Astrocyte (in vitro differentiated cells and primary cell): Measurements from ENCODE around the gene LST1. TPM values are rescaled to one million over a fixed set of nuclear protein-coding genes. Genes with fewer than 3 reads are reported as not detected.

Experiments used
- DNase-seq: peaks from one replicate; pipeline ENCODE4 v3.0.0-alpha.2; 2010; ENCODE audit warnings: low read depth
- FAIRE-seq: peaks from 2 replicates; lab custom pipeline; 2011; peaks lifted over from hg19 to GRCh38; lab: Jason Lieb, UNC
- H2AFZ ChIP-seq: 2 replicates; pipeline ENCODE4 v1.6.0; 2012; ENCODE audit warnings: low read depth, low read length, inconsistent platforms
- H3K27ac ChIP-seq: 2 replicates; pipeline ENCODE4 v1.5.1; 2011; ENCODE audit warnings: low read depth, low read length, inconsistent platforms
- H3K27me3 ChIP-seq: 2 replicates; pipeline ENCODE4 v1.6.0; 2011; ENCODE audit warnings: low read length, inconsistent platforms; ENCODE audit not compliant: insufficient read depth
- H3K36me3 ChIP-seq: 2 replicates; pipeline ENCODE4 v1.5.1; 2011; ENCODE audit warnings: low read length, inconsistent platforms; ENCODE audit not compliant: insufficient read depth
- H3K4me1 ChIP-seq: 2 replicates; pipeline ENCODE4 v1.5.1; 2011; ENCODE audit warnings: low read length, inconsistent platforms; ENCODE audit not compliant: insufficient read depth
- H3K4me2 ChIP-seq: 2 replicates; pipeline ENCODE4 v1.6.0; 2012; ENCODE audit warnings: low read length, inconsistent platforms
- H3K4me3 ChIP-seq: 2 replicates; pipeline ENCODE4 v1.5.1; 2011; ENCODE audit warnings: low read depth, mild to moderate bottlenecking, low read length, inconsistent platforms; ENCODE audit not compliant: insufficient read depth
- H3K79me2 ChIP-seq: 2 replicates; pipeline ENCODE4 v1.6.0; 2012; ENCODE audit warnings: mild to moderate bottlenecking, low read length, inconsistent platforms; ENCODE audit not compliant: insufficient read depth
- H3K9ac ChIP-seq: 2 replicates; pipeline ENCODE4 v1.6.0; 2012; ENCODE audit warnings: mild to moderate bottlenecking, low read length, inconsistent platforms
- H3K9me3 ChIP-seq: 2 replicates; pipeline ENCODE4 v1.5.1; 2012; ENCODE audit warnings: low read depth, mild to moderate bottlenecking, low read length, inconsistent platforms; ENCODE audit not compliant: insufficient read depth
- H4K20me1 ChIP-seq: 2 replicates; pipeline ENCODE4 v1.6.0; 2012; ENCODE audit warnings: low read length, inconsistent platforms; ENCODE audit not compliant: insufficient read depth
- H3K27ac Mint-ChIP-seq: one replicate; pipeline ENCODE4 v1.8.0; 2021; ENCODE audit warnings: mild to moderate bottlenecking, mixed read lengths; ENCODE audit not compliant: unreplicated experiment
- H3K27me3 Mint-ChIP-seq: one replicate; pipeline ENCODE4 v1.8.0; 2021; ENCODE audit warnings: low read depth, mixed read lengths; ENCODE audit not compliant: unreplicated experiment
- H3K36me3 Mint-ChIP-seq: one replicate; pipeline ENCODE4 v1.8.0; 2021; ENCODE audit warnings: low read depth, mixed read lengths; ENCODE audit not compliant: unreplicated experiment
- H3K4me1 Mint-ChIP-seq: one replicate; pipeline ENCODE4 v1.8.0; 2021; ENCODE audit warnings: low read depth, mixed read lengths; ENCODE audit not compliant: unreplicated experiment
- H3K4me3 Mint-ChIP-seq: one replicate; pipeline ENCODE4 v1.8.0; 2021; ENCODE audit warnings: mild to moderate bottlenecking, moderate library complexity, mixed read lengths; ENCODE audit not compliant: unreplicated experiment
- H3K9me3 Mint-ChIP-seq: one replicate; pipeline ENCODE4 v1.8.0; 2021; ENCODE audit warnings: mild to moderate bottlenecking, mixed read lengths; ENCODE audit not compliant: unreplicated experiment
- EZH2 ChIP-seq: IDR thresholded peaks from 2 replicates; pipeline ENCODE4 v1.6.1; 2012; ENCODE audit warnings: mild to moderate bottlenecking, low read length, inconsistent platforms; ENCODE audit not compliant: insufficient read depth
- total RNA-seq: library from RNA; stranded (reverse); gene quantifications from 2 replicates; pipeline ENCODE4 v1.2.1, GENCODE V29; 2021
- TF ChIP-seq, protein P1 (sequence below): IDR thresholded peaks from 2 replicates; pipeline ENCODE4 v1.5.1; 2011; ENCODE audit warnings: low read depth, mild to moderate bottlenecking, inconsistent platforms, low read length, moderate library complexity; ENCODE audit not compliant: insufficient read depth

LST1 gene
- total RNA-seq, 1 donor from 2014 or later = not detected

DNA sequence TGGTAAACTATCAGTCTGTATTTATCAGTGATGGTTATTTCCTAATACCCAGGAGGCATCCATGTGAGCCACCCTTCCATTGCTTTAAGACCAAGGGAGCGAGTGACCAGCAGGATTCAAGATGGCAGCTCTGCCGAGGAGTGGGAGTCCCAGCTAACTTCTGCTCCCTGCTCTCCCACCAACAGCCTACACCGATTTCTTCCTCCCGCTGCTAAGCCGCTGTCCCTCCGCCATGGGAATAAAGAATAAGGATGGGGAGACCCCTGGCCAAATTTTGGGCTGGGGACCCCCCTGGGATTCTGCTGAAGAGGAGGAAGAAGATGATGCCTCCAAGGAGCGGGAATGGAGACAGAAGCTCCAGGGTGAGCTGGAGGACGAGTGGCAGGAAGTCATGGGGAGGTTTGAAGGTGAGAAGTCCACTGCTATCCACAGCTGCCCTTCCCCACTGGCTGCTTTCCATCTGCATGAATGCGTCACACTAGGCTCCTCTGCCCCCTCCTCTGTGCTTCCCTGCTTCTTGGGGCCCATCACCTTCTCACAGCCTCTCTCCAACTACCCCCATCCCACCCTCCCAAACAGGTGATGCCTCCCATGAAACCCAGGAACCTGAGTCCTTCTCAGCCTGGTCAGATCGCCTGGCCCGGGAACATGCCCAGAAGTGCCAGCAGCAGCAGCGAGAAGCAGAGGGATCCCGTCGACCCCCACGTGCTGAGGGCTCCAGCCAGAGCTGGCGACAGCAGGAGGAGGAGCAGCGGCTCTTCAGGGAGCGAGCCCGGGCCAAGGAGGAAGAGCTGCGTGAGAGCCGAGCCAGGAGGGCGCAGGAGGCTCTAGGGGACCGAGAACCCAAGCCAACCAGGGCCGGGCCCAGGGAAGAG lies 28.4 kb upstream of the LST1 start:
- FAIRE-seq (no peak), DNase-seq (no peak)
- H3K4me3 Mint-ChIP-seq = no peak overlapping the region

DNA sequence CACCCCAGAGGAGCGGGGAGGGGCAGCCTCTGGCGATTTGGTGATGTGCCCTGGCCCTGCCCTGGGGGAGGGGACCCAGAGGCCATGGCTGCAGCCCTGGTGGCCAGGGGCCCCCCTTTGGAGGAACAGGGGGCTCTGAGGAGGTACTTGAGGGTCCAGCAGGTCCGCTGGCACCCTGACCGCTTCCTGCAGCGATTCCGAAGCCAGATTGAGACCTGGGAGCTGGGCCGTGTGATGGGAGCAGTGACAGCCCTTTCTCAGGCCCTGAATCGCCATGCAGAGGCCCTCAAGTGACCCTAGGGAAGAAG lies 27.8 kb upstream of the LST1 start:
- no peak overlapping the region for H3K4me2 ChIP-seq
- no peaks in the 10 kb centered on the region for H3K27me3 ChIP-seq
- Mint-ChIP-seq H3K4me1 (peaks cover 32% of the 10 kb centered on the region), H3K27ac (no peak overlapping the region), H3K9me3 (peaks cover 2% of the 10 kb centered on the region), H3K4me3 (no peak overlapping the region), H3K27me3 (no peaks in the 10 kb centered on the region), H3K36me3 (peaks cover 19% of the 10 kb centered on the region)
- H3K9me3 ChIP-seq = no peaks in the 10 kb centered on the region
- H4K20me1 ChIP-seq = no peaks in the 10 kb centered on the region
- no peak for FAIRE-seq
- no peak for DNase-seq
- TF ChIP-seq, protein P1, sequence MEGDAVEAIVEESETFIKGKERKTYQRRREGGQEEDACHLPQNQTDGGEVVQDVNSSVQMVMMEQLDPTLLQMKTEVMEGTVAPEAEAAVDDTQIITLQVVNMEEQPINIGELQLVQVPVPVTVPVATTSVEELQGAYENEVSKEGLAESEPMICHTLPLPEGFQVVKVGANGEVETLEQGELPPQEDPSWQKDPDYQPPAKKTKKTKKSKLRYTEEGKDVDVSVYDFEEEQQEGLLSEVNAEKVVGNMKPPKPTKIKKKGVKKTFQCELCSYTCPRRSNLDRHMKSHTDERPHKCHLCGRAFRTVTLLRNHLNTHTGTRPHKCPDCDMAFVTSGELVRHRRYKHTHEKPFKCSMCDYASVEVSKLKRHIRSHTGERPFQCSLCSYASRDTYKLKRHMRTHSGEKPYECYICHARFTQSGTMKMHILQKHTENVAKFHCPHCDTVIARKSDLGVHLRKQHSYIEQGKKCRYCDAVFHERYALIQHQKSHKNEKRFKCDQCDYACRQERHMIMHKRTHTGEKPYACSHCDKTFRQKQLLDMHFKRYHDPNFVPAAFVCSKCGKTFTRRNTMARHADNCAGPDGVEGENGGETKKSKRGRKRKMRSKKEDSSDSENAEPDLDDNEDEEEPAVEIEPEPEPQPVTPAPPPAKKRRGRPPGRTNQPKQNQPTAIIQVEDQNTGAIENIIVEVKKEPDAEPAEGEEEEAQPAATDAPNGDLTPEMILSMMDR = no peak
- no peak for TF ChIP-seq EZH2
- no peak overlapping the region for H3K9ac ChIP-seq
- H2AFZ ChIP-seq = no peak overlapping the region
- H3K4me3 ChIP-seq = no peak overlapping the region
- peaks cover 5% of the 10 kb centered on the region for H3K36me3 ChIP-seq
- peaks cover 29% of the 10 kb centered on the region for H3K4me1 ChIP-seq
- peaks cover 4% of the 10 kb centered on the region for H3K79me2 ChIP-seq
- H3K27ac ChIP-seq = no peak overlapping the region

More for the DNA sequence above, 28.4 kb upstream of the LST1 start:
- peaks cover 7% of the 10 kb centered on the region for H3K36me3 ChIP-seq
- Mint-ChIP-seq H3K36me3 (peaks cover 19% of the 10 kb centered on the region), H3K9me3 (peaks cover 2% of the 10 kb centered on the region), H3K4me1 (peaks cover 29% of the 10 kb centered on the region), H3K27ac (no peak overlapping the region), H3K27me3 (no peaks in the 10 kb centered on the region)
- H3K4me1 ChIP-seq = peaks cover 29% of the 10 kb centered on the region
- TF ChIP-seq, protein P1 = no peak
- no peak overlapping the region for H3K27ac ChIP-seq
- H3K4me2 ChIP-seq = no peak overlapping the region
- H3K79me2 ChIP-seq = peaks cover 4% of the 10 kb centered on the region
- H4K20me1 ChIP-seq = no peaks in the 10 kb centered on the region
- no peaks in the 10 kb centered on the region for H3K27me3 ChIP-seq
- H2AFZ ChIP-seq = no peak overlapping the region
- H3K9me3 ChIP-seq = no peaks in the 10 kb centered on the region
- no peak overlapping the region for H3K9ac ChIP-seq
- no peak overlapping the region for H3K4me3 ChIP-seq
